ENCODE measurements around the gene RENBP.

Gene RENBP

DNA sequence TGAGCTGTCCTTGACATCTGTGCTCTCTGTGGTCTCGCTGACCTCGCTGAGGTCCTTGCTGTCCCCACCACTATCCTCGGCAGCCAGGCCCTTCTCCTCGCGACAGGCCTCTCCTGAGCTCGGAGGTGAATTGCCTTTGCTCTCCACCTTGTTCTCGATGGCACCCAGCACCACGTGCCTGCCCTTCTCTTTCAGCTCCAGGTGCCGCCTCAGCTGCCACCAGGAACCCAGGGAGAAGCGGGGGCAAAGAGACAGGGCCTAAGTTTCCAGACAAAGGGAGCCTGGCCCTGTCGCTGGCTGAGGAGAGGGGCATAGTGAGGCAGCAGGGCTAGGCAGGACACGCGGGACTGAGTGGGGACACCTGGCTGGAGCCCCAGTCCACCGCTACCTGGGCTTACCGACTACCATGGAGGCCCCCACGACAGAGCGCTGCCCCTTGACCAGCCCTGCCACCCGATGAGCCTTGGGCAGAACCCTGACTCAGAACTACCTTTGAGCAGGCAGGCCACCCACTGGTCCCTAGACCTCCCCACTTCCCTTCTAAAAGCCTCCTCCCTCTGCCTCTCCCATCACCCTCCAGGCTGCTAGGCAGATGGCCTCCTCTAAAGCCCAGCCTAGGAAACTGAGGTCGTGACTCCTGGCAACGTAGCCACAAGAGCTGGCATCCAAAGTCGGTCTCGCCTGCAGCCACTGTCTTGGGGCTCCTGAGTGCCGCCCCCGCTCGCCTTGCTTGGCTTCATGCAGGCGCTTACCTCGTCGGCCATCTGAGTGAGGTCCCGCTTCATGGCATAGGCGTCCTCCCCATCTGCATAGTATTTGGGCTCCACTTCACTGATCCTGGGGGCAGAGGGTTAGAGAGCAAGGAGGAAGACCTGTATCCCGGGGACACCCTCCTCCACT, 14.2 kb downstream of the RENBP start:
- H3K4me3 ChIP-seq (ENCODE audit: low read depth, low read length): no peak overlapping the region
- DNase-seq (ENCODE audit: low read depth, low spot score): no peak
- CTCF ChIA-PET: interaction anchor here (1.0 to 2.7 kb wide), 3 partner anchors 16 to 166 kb away, joined by 3 to 8 read pairs (median 4); partner anchors contain the start of gene PLXNB3
- POLR2A ChIA-PET: no interaction called here
- no peak for TF ChIP-seq CTCF (IDR thresholded peaks at IDR 0.05; ENCODE audit: insufficient read depth, low read length, missing control alignments)

- no peak overlapping the region for H3K4me3 ChIP-seq (ENCODE audit: low read depth, low read length)
- no peak for TF ChIP-seq CTCF (IDR thresholded peaks at IDR 0.05; ENCODE audit: insufficient read depth, low read length, missing control alignments)
- no peak for DNase-seq (ENCODE audit: low read depth, low spot score)
- ChIA-PET CTCF (interaction anchor here (1.7 to 2.7 kb wide), 2 partner anchors 17 to 165 kb away, joined by 4 to 8 read pairs; partner anchors contain the start of gene PLXNB3), POLR2A (no interaction called here)
Observed at GRCh38 chrX:153929576-153929975, 14.9 kb downstream of the RENBP start.

DNA sequence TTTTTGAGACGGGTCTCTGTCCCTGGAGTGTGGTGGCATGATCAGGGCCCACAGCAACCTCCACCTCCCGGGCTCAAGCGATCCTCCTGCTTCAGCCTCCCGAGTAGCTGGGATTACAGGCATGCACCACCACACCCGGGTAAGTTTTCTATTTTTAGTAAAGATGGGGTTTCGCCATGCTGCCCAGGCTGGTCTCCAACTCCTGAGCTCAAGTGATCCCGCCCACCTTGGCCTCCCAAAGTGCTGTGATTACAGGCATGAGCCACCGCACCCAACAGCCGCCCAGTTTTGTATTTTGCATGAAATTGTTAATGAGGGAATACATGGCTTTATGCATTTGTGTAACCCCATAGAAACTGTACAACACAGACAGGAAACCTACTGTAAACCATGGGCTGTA, 15.6 kb downstream of the RENBP start:
- TF ChIP-seq CTCF (IDR thresholded peaks at IDR 0.05; ENCODE audit: insufficient read depth, low read length, missing control alignments): no peak
- ChIA-PET CTCF (interaction anchor here (0.7 to 2.7 kb wide), 6 partner anchors 18 to 423 kb away, joined by 3 to 8 read pairs (median 4); partner anchors contain the start of gene PLXNB3), POLR2A (interaction anchor here (1.4 to 2.0 kb wide), 2 partner anchors 135 to 163 kb away, joined by 5 to 9 read pairs; partner anchors contain the start of genes IDH3G and SSR4)
- no peak overlapping the region for H3K4me3 ChIP-seq (ENCODE audit: low read depth, low read length)
- no peak for DNase-seq (ENCODE audit: low read depth, low spot score)

DNA sequence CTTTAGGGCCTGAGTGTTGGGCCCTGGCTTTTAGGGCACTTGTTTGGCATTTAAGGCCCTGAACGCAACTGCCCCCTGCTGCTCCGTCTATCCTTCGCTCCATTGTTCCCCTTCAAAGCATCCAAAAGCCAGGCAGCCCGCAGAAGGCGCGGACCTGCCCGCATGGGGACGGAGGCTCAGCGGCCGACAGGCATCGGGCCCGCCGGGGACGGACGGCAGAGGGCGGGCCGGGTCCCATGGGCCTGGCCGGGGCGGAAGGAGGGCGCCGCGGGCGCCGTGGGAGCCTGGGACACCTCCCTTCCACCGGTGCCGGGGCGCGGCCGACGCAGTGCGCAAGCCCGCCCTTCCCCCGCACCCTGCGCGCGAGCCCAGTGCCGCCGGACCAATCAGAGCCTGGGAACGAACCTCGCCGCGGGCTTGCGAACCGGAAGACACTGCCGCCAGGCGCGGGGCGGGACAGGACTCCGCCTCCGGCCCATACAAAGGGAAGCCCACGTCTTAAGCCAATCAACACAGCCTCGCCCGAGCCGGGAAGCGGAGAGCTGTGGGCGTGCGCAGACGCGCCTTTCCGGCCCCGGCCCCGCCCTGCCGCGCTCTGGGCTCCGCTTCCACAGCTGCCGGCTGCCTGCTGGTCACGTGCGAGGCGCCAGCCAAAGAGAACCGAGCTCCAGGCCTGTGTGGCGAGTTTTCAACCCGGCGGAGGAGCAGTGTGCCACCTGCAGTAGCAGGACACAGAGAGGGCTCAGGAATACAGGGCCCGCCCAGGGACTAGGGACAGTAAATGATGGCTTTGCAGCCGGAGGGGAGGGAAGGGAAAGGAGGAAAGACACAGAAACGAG, 16.3 kb downstream of the RENBP start:
- peak overlapping the region; percentile 62 for H3K4me3 ChIP-seq (ENCODE audit: low read depth, low read length)
- ChIA-PET POLR2A (interaction anchor here (0.6 to 2.0 kb wide), 5 partner anchors 17 to 162 kb away, joined by 3 to 9 read pairs (median 3); partner anchors contain the start of genes IDH3G and SSR4), CTCF (interaction anchor here (0.7 to 2.7 kb wide), 8 partner anchors 11 to 472 kb away, joined by 3 to 8 read pairs (median 4); no protein-coding TSS in a partner anchor)
- DNase-seq (ENCODE audit: low read depth, low spot score): peak; percentile 83
- TF ChIP-seq CTCF (IDR thresholded peaks at IDR 0.05; ENCODE audit: insufficient read depth, low read length, missing control alignments): no peak

DNA sequence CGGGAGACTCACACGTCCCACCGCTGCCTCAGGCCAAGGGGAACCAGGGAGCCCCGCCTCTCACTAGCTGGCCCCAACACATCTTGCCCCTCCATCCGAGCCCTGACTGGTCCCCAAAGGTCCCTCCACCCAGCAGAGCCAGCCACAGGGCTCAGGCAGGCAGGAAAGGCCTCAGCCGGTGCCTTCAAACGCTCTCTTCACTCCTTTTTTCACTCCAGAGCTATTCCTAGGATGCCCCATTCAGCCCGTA, 16.8 kb downstream of the RENBP start:
- no peak for DNase-seq (ENCODE audit: low read depth, low spot score)
- TF ChIP-seq CTCF (IDR thresholded peaks at IDR 0.05; ENCODE audit: insufficient read depth, low read length, missing control alignments): no peak
- peak overlapping the region; percentile 62 for H3K4me3 ChIP-seq (ENCODE audit: low read depth, low read length)
- ChIA-PET CTCF (interaction anchor here (0.7 to 6.6 kb wide), 6 partner anchors 10 to 472 kb away, joined by 3 to 84 read pairs (median 6); partner anchors contain the start of gene RENBP), POLR2A (interaction anchor here (0.8 to 2.0 kb wide), 3 partner anchors 43 to 161 kb away, joined by 3 to 9 read pairs (median 3); no protein-coding TSS in a partner anchor)

All from AG04449 (cell line).